Kidney epithelial cell (primary cell): ENCODE measurements around the gene IL13RA2. TPM values are rescaled to one million over a fixed set of nuclear protein-coding genes. Genes with fewer than 3 reads are reported as not detected.

Experiments
- DNase-seq: peaks from one replicate; pipeline ENCODE4 v3.0.0-alpha.2; 2010; ENCODE audit warnings: low read depth
- H3K27me3 ChIP-seq: 2 replicates; pipeline ENCODE4 v1.6.0; 2011; ENCODE audit warnings: low read length; ENCODE audit not compliant: control insufficient read depth, insufficient read depth
- H3K36me3 ChIP-seq: 2 replicates; pipeline ENCODE4 v1.5.1; 2011; ENCODE audit warnings: low read length; ENCODE audit not compliant: control insufficient read depth, insufficient read depth
- H3K4me3 ChIP-seq: 2 replicates; pipeline ENCODE4 v1.5.1; 2011; ENCODE audit warnings: low read depth, mild to moderate bottlenecking, control low read depth, low read length
- total RNA-seq: library from RNA; depleted of rRNA; stranded (reverse); fragments of >200 nt; gene quantifications from 2 replicates; pipeline ENCODE4 v1.2.3, GENCODE V29; 2015
- TF ChIP-seq, protein P1 (sequence below): IDR thresholded peaks from 2 replicates; pipeline ENCODE4 v1.5.1; 2011; ENCODE audit warnings: mild to moderate bottlenecking, moderate library complexity, low read length, control low read depth, inconsistent platforms; ENCODE audit not compliant: insufficient read depth, poor library complexity, severe bottlenecking

Gene IL13RA2, protein sequence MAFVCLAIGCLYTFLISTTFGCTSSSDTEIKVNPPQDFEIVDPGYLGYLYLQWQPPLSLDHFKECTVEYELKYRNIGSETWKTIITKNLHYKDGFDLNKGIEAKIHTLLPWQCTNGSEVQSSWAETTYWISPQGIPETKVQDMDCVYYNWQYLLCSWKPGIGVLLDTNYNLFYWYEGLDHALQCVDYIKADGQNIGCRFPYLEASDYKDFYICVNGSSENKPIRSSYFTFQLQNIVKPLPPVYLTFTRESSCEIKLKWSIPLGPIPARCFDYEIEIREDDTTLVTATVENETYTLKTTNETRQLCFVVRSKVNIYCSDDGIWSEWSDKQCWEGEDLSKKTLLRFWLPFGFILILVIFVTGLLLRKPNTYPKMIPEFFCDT
- 0.25 and 1.3 TPM in 2 replicates for total RNA-seq

GRCh38 chrX:115017455-115017854 is at the start of gene IL13RA2:
IL13RA2 (minus strand) TSS chrX:115017616; CDS start chrX:115017269, 347 bp downstream.
- DNase-seq, result no peak
- TF ChIP-seq, protein P1, sequence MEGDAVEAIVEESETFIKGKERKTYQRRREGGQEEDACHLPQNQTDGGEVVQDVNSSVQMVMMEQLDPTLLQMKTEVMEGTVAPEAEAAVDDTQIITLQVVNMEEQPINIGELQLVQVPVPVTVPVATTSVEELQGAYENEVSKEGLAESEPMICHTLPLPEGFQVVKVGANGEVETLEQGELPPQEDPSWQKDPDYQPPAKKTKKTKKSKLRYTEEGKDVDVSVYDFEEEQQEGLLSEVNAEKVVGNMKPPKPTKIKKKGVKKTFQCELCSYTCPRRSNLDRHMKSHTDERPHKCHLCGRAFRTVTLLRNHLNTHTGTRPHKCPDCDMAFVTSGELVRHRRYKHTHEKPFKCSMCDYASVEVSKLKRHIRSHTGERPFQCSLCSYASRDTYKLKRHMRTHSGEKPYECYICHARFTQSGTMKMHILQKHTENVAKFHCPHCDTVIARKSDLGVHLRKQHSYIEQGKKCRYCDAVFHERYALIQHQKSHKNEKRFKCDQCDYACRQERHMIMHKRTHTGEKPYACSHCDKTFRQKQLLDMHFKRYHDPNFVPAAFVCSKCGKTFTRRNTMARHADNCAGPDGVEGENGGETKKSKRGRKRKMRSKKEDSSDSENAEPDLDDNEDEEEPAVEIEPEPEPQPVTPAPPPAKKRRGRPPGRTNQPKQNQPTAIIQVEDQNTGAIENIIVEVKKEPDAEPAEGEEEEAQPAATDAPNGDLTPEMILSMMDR, result no peak
- no peaks in the 10 kb centered on the region for H3K36me3 ChIP-seq
- H3K27me3 ChIP-seq, result no peaks in the 10 kb centered on the region
- no peak within 1 kb of the TSS for H3K4me3 ChIP-seq

DNA sequence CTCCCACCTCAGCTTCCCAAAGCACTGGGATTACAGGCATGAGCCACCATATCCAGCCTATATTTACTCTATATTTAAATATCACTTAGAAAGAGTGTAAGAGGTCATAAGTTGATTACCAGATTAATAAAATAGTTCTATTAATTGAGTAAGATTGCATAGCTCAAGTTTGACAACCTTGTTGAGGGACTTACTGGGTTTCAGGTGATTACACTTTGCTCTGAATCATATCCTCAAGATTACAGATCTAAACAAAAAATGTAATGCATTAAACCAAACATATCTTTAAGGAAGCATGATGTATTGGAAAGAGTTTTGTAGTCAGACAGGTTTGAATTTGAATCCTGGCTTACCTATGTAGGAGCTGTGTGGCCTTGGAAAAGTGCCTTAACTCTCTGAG is 47.9 kb upstream of the IL13RA2 start:
- H3K4me3 ChIP-seq, result no peak overlapping the region
- H3K27me3 ChIP-seq, result no peaks in the 10 kb centered on the region
- TF ChIP-seq, protein P1, result no peak
- no peaks in the 10 kb centered on the region for H3K36me3 ChIP-seq
- DNase-seq, result no peak

DNA sequence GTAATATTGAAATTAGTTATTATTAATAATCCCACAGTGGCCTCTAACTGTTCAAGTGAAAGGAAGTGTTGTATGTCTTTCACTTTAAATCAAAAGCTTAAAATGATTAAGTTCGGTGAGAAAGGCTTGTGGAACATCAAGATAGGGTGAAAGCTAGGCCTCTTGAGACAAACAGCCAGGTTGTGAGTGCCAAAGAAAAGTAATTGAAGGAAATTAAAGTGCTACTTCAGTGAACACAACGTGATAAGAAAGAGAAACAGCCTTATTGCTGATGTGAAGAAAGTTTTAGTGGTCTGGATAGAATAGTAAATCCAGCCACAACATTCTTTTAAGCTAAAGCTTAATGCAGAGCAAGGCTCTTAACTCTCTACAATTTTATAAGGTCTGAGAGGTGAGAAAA is 42.6 kb upstream of the IL13RA2 start:
- TF ChIP-seq, protein P1, result no peak
- Histone ChIP-seq H3K4me3 (no peak overlapping the region), H3K36me3 (no peaks in the 10 kb centered on the region), H3K27me3 (no peaks in the 10 kb centered on the region)
- no peak for DNase-seq

GRCh38 chrX:115058276-115058675 is 40.9 kb upstream of the IL13RA2 start:
- no peak for DNase-seq
- no peaks in the 10 kb centered on the region for H3K27me3 ChIP-seq
- H3K36me3 ChIP-seq, result no peaks in the 10 kb centered on the region
- H3K4me3 ChIP-seq, result no peak overlapping the region
- TF ChIP-seq, protein P1, result no peak

DNA sequence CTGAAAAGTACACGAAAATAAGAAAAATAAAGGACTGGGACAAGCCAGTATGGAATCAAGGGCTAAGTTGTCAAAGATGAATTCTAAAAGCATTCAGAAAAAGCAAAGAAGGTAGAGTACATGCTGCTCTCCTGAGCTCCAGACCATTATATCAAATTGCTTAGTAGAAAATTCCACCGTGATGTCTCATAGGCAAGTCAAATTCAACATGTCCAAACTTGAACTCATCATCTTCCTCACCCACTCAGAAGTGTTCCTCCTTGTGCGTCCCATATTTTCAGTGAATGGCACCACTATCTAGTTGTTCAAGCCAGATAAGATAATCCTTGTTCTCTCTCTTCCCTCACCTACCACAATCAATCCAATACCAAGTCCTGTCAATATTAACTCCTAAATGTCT is 37.5 kb upstream of the IL13RA2 start:
- Histone ChIP-seq H3K27me3 (no peaks in the 10 kb centered on the region), H3K4me3 (no peak overlapping the region), H3K36me3 (no peaks in the 10 kb centered on the region)
- no peak for DNase-seq
- TF ChIP-seq, protein P1, result no peak

- H3K27me3 ChIP-seq, result no peaks in the 10 kb centered on the region
- no peak for DNase-seq
- TF ChIP-seq, protein P1, result no peak
- no peak overlapping the region for H3K4me3 ChIP-seq
- H3K36me3 ChIP-seq, result no peaks in the 10 kb centered on the region
Measured at GRCh38 chrX:115053223-115053622, 35.8 kb upstream of the IL13RA2 start.
